ENCODE results near the gene HRNR. TPM values are rescaled to one million over a fixed set of nuclear protein-coding genes. Genes with fewer than 3 reads are reported as not detected.

HRNR gene
- total RNA-seq, 3 donors from 2014 or later = not detected

- Mint-ChIP-seq H3K9me3 (no peaks in the 10 kb centered on the region), H3K4me1 (ENCODE audit: low read depth) (peaks cover 7% of the 10 kb centered on the region), H3K36me3 (ENCODE audit: insufficient read depth) (no peaks in the 10 kb centered on the region), H3K4me3 (no peak overlapping the region), H3K27me3 (ENCODE audit: low read depth) (peaks cover 6% of the 10 kb centered on the region)
- DNase-seq (no peak), ATAC-seq (no peak)
Measured at GRCh38 chr1:152170287-152170905, 53.6 kb downstream of the HRNR start.

- Mint-ChIP-seq H3K27me3 (ENCODE audit: low read depth) (peaks cover 6% of the 10 kb centered on the region), H3K9me3 (no peaks in the 10 kb centered on the region), H3K4me1 (ENCODE audit: low read depth) (peaks cover 8% of the 10 kb centered on the region), H3K4me3 (no peak overlapping the region), H3K36me3 (ENCODE audit: insufficient read depth) (no peaks in the 10 kb centered on the region)
- DNase-seq = no peak
- no peak for ATAC-seq
Measured at GRCh38 chr1:152169366-152170025, 54.5 kb downstream of the HRNR start.

DNA sequence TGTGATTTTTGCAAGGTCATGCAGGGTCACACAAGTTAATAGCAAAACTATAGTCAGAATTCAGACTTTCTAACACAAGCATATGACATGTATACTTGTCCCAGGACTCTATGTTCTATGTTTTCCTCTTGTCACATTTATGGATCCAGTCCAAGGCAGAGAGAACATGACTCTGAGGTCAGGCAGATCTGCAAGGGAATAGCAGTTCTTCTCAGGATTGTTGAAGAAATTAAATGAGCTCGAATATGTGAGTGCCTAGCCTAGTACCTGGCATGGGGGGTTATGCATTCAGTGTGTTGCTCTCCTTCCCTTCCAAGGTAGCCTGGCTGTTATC is 55.5 kb downstream of the HRNR start:
- ATAC-seq = no peak
- H3K4me3 Mint-ChIP-seq = no peak overlapping the region

GRCh38 chr1:152167835-152168534 is 56.0 kb downstream of the HRNR start:
- no peak overlapping the region for H3K4me3 Mint-ChIP-seq
- DNase-seq (no peak), ATAC-seq (no peak)
- peaks cover 3% of the 10 kb centered on the region for H3K27me3 Mint-ChIP-seq (ENCODE audit: low read depth)
- peaks cover 8% of the 10 kb centered on the region for H3K4me1 Mint-ChIP-seq (ENCODE audit: low read depth)
- H3K36me3 Mint-ChIP-seq (ENCODE audit: insufficient read depth) = no peaks in the 10 kb centered on the region
- no peaks in the 10 kb centered on the region for H3K9me3 Mint-ChIP-seq

More for the DNA sequence above, 55.5 kb downstream of the HRNR start:
- Mint-ChIP-seq H3K27me3 (ENCODE audit: low read depth) (peaks cover 6% of the 10 kb centered on the region), H3K9me3 (no peaks in the 10 kb centered on the region), H3K36me3 (ENCODE audit: insufficient read depth) (no peaks in the 10 kb centered on the region), H3K4me1 (ENCODE audit: low read depth) (peaks cover 8% of the 10 kb centered on the region)
- no peak for DNase-seq

DNA sequence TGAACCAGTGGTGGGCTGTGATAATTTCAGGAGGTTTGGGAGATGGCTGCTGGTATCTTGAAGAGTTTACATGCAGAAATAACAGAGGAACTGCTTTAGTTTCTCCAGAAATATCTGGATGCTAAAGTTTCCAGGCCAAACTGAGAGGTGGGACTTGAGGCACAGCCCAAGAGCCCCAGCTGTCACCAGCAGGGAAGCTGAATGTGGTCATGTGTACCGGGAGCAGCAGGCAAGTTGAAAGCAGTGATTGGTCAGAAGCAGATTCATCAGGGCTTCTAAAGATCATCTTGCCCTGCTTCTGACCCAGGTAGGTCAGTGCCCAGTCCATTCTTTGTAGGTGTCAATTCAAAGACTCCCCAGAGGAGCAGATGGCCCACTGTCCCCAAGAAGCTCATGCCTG is 57.0 kb downstream of the HRNR start:
- Mint-ChIP-seq H3K9me3 (no peaks in the 10 kb centered on the region), H3K36me3 (ENCODE audit: insufficient read depth) (no peaks in the 10 kb centered on the region), H3K4me1 (ENCODE audit: low read depth) (peaks cover 8% of the 10 kb centered on the region)

DNA sequence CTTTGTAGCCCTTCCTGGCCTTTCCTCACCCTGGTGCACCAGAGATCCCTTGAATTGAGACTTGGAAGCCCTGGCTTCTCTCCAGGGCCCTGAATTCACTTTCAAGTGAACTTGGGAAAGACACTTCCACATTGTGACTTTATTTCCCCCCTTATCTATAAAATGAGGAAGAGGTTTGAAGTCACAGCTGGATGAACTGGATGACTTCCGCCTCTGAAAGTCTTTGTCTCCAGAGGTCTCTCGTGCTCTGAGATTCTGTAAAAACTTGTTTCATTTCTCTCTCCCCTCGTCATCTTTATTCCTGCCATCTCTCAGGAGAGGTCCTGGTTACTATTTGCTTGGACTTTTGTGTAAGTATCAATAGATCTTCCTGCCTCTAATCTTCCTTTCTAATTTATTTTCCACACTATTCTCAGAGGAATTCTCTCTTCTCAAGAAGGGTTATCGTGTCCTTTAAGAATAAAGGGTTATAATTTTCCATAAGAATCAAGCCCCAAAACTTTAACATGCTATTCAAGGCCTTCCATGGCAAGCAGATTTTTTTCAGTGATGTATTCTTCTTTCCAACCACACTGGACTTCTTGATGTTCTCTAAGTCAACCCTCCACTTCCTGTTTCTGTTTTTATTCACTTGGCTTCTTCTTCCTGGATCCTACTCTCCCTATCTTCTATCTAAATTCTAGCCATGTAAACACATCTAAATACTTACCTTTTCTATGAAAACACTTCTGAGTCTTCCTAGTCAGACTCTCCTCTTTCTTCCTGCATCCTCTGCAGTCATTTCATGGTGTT is 58.5 kb downstream of the HRNR start:
- H3K4me1 Mint-ChIP-seq (ENCODE audit: low read depth) = peaks cover 8% of the 10 kb centered on the region
- no peaks in the 10 kb centered on the region for H3K9me3 Mint-ChIP-seq
- H3K36me3 Mint-ChIP-seq (ENCODE audit: insufficient read depth) = no peaks in the 10 kb centered on the region
- DNase-seq = no peak
- no peak overlapping the region for H3K4me3 Mint-ChIP-seq
- ATAC-seq = no peak
- H3K27me3 Mint-ChIP-seq (ENCODE audit: low read depth) = peaks cover 3% of the 10 kb centered on the region

More for the DNA sequence above, 57.0 kb downstream of the HRNR start:
- Mint-ChIP-seq H3K4me3 (no peak overlapping the region), H3K27me3 (ENCODE audit: low read depth) (peaks cover 3% of the 10 kb centered on the region)
- no peak for ATAC-seq
- DNase-seq = no peak

- H3K9me3 Mint-ChIP-seq = no peaks in the 10 kb centered on the region
- ATAC-seq = no peak
- no peaks in the 10 kb centered on the region for H3K36me3 Mint-ChIP-seq (ENCODE audit: insufficient read depth)
Measured at GRCh38 chr1:152164517-152165136, 59.4 kb downstream of the HRNR start.

GRCh38 chr1:152162792-152163463 is 61.1 kb downstream of the HRNR start:
- Mint-ChIP-seq H3K27me3 (ENCODE audit: low read depth) (peaks cover 5% of the 10 kb centered on the region), H3K36me3 (ENCODE audit: insufficient read depth) (no peaks in the 10 kb centered on the region), H3K9me3 (no peaks in the 10 kb centered on the region), H3K4me3 (no peak overlapping the region), H3K4me1 (ENCODE audit: low read depth) (peaks cover 8% of the 10 kb centered on the region)
- no peak for ATAC-seq
- DNase-seq = no peak

More at GRCh38 chr1:152164517-152165136, 59.4 kb downstream of the HRNR start:
- no peak for DNase-seq
- H3K27me3 Mint-ChIP-seq (ENCODE audit: low read depth) = peaks cover 5% of the 10 kb centered on the region
- peaks cover 8% of the 10 kb centered on the region for H3K4me1 Mint-ChIP-seq (ENCODE audit: low read depth)
- no peak overlapping the region for H3K4me3 Mint-ChIP-seq

Other genes starting within 250 kb of the HRNR start
- 100 to 1,000 TPM in 2 of 3 donors, 10 to 100 TPM in 1; 92.6 to 113 (median 106) TPM for gene S100A10, start 230.3 kb downstream of the HRNR start, total RNA-seq
- 100 to 1,000 TPM in 2 of 3 donors, 10 to 100 TPM in 1; 89.0 to 139 (median 121) TPM for gene S100A11, start 187.2 kb downstream of the HRNR start, total RNA-seq
- not detected for gene TCHHL1, start 135.1 kb downstream of the HRNR start, total RNA-seq
- under 1 TPM in 2 of 3 donors, not detected in 1; 0.03 to 0.05 TPM for gene TCHH, start 108.7 kb downstream of the HRNR start, total RNA-seq
- gene RPTN, start 65.0 kb downstream of the HRNR start, total RNA-seq = not detected
- gene FLG, start 101.0 kb upstream of the HRNR start, total RNA-seq = not detected
- not detected for gene FLG2, start 135.8 kb upstream of the HRNR start, total RNA-seq
- gene CRNN, start 190.1 kb upstream of the HRNR start, total RNA-seq = not detected

Data from activated T-cell treated with anti-CD3 and anti-CD28 coated beads, Interleukin-2, amount 50 U/mL, for 4 hours (primary cell).